WERI-Rb-1 (cell line): ENCODE measurements around the gene P2RY12.

Source experiments
- DNase-seq: peaks from one replicate; pipeline ENCODE4 v3.0.0-alpha.2; 2020
- H3K27ac ChIP-seq: fragments of 250-450 bp; sonication (Bioruptor Pico); 2 replicates; pipeline ENCODE4 v1.5.1; 2020; ENCODE audit warnings: mild to moderate bottlenecking, moderate library complexity
- H3K27me3 ChIP-seq: fragments of 250-450 bp; sonication (Bioruptor Pico); 2 replicates; pipeline ENCODE4 v1.5.1; 2021; ENCODE audit warnings: mild to moderate bottlenecking, low read depth, moderate library complexity; ENCODE audit not compliant: insufficient read depth, severe bottlenecking
- H3K36me3 ChIP-seq: fragments of 250-450 bp; sonication (Bioruptor Pico); 2 replicates; pipeline ENCODE4 v1.5.1; 2020; ENCODE audit warnings: mild to moderate bottlenecking, moderate library complexity
- H3K4me3 ChIP-seq: 2 replicates; pipeline ENCODE4 v1.5.1; 2011; ENCODE audit warnings: low read depth, mild to moderate bottlenecking, control low read depth, low read length
- H3K9me3 ChIP-seq: fragments of 250-450 bp; sonication (Bioruptor Pico); 2 replicates; pipeline ENCODE4 v1.5.1; 2021; ENCODE audit warnings: mild to moderate bottlenecking, moderate library complexity; ENCODE audit not compliant: severe bottlenecking
- TF ChIP-seq, protein P1 (sequence below): IDR thresholded peaks from 2 replicates; pipeline ENCODE4 v1.5.1; 2011; ENCODE audit warnings: low read depth, mild to moderate bottlenecking, control low read depth, inconsistent platforms, low read length

Gene P2RY12

DNA sequence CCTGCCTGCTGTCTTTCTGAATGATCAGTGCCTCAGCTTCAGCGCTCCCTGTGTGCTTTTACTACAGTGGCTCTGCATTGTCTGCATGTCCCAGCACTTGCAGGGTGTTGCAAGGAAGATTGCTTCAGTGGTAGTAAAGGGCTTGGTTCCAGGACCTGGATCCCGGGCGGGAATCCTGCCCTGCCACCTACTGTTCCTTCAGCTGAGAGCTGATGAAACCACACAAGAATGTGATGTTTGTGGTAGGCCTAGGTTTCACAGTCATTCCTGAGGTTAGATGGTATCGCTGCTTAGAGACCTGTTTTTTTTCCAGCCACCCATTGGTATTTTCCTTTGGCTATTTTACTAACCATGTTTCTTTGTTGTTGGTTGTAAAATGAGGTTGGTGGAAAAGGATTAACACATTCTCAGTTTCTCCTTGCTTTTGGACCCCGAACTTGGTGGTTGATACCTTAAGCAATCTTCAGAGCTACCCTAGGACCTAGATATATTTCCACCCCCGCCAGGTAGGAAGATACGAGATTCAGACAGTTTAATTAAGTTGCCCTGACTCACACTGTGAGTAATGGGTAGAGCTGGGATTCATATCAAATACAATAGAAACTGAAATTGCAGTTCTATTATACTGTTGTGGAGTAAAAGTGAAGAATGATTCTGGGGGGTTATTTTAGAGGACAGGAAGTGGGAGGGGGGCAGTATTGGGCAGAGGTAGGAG, 79.3 kb downstream of the P2RY12 start:
- no peak overlapping the region for H3K27ac ChIP-seq
- TF ChIP-seq, protein P1, sequence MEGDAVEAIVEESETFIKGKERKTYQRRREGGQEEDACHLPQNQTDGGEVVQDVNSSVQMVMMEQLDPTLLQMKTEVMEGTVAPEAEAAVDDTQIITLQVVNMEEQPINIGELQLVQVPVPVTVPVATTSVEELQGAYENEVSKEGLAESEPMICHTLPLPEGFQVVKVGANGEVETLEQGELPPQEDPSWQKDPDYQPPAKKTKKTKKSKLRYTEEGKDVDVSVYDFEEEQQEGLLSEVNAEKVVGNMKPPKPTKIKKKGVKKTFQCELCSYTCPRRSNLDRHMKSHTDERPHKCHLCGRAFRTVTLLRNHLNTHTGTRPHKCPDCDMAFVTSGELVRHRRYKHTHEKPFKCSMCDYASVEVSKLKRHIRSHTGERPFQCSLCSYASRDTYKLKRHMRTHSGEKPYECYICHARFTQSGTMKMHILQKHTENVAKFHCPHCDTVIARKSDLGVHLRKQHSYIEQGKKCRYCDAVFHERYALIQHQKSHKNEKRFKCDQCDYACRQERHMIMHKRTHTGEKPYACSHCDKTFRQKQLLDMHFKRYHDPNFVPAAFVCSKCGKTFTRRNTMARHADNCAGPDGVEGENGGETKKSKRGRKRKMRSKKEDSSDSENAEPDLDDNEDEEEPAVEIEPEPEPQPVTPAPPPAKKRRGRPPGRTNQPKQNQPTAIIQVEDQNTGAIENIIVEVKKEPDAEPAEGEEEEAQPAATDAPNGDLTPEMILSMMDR: no peak
- H3K36me3 ChIP-seq: no peaks in the 10 kb centered on the region
- H3K27me3 ChIP-seq: peaks cover 2% of the 10 kb centered on the region
- no peaks in the 10 kb centered on the region for H3K9me3 ChIP-seq
- DNase-seq: no peak
- H3K4me3 ChIP-seq: no peak overlapping the region

DNA sequence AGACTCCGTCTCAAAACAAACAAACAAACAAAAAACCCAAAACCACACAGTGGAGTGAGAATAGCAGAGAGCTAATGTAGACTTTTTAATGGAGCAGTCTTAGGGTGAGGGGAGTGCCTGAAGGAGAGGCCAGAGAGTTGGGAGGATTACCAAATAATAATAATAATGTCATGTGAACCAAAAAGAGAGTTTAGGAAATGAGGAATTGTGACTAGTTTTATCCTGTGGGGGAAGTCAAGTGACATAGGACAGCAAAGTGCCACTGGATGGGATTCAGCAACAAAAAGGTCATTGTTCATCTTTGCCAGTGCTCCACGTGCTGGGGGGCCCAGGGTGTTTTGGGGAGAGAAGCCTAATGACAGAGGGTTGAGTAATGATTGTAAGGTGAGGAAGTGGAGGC, 80.8 kb downstream of the P2RY12 start:
- TF ChIP-seq, protein P1: no peak
- H3K4me3 ChIP-seq: no peak overlapping the region
- H3K9me3 ChIP-seq: no peaks in the 10 kb centered on the region
- H3K36me3 ChIP-seq: no peaks in the 10 kb centered on the region
- DNase-seq: no peak
- H3K27ac ChIP-seq: no peak overlapping the region
- peaks cover 2% of the 10 kb centered on the region for H3K27me3 ChIP-seq

DNA sequence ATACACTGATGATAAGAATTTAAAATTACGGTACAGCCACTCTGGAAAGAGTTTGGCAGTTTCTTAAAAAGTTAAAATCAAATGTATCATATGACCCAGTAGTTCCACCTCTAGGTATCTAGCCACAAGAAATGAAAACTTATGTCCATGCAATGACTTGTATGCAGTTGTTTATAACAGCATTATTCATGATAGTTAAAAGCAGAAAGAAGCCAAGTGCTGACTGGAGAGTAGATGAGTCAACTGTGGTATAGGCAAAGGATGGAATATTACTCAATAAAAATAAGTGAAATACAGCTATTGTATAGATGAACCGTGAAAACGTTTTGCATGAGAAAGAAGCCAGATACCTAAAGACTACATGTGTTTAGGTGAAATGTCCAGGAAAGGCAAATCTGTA, 82.8 kb downstream of the P2RY12 start:
- H3K27ac ChIP-seq: no peak overlapping the region
- no peaks in the 10 kb centered on the region for H3K36me3 ChIP-seq
- H3K4me3 ChIP-seq: no peak overlapping the region
- DNase-seq: no peak
- TF ChIP-seq, protein P1: no peak
- H3K9me3 ChIP-seq: no peaks in the 10 kb centered on the region
- H3K27me3 ChIP-seq: peaks cover 2% of the 10 kb centered on the region

DNA sequence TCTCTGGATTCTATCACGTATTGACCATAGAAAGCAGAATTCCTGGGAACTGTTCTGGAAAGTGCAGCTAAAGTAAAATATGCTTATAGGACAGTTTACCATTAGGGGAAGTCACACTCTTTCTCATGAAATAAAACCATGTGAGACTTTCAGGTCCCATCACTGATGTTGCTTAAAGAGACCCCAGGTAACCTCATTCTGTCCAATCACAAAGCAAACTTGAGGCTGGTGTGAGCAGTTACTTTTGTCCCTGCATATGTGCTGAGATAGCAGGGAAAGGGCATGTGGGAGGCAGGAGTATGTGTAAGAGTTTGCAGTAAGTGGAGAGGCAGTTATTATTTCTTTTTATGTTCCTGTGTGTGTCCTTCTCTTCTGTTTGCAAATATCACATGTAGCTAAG, 84.0 kb downstream of the P2RY12 start:
- TF ChIP-seq, protein P1: no peak
- no peaks in the 10 kb centered on the region for H3K36me3 ChIP-seq
- H3K27ac ChIP-seq: no peak overlapping the region
- no peaks in the 10 kb centered on the region for H3K9me3 ChIP-seq
- H3K4me3 ChIP-seq: no peak overlapping the region
- DNase-seq: no peak
- peaks cover 2% of the 10 kb centered on the region for H3K27me3 ChIP-seq

DNA sequence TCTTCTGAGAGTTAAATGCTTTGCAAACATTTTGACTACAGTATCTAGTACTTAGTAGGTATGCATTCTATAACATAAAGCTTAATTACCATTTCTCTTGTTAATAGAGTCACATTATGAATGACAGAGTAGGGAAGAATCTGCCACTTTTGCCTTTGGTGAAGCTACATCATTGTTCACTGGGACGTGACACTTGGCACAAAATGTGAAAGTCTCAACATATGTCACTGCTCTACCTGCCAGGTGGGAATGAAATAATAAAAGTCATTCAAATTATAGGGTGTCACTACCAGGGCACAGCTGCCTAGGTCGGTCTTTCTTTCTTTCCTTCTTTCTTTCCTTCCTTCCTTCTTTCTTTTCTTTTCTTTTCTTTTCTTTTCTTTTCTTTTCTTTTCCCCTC, 85.5 kb downstream of the P2RY12 start:
- TF ChIP-seq, protein P1: no peak
- no peak overlapping the region for H3K4me3 ChIP-seq
- no peaks in the 10 kb centered on the region for H3K36me3 ChIP-seq
- no peak overlapping the region for H3K27ac ChIP-seq
- no peak for DNase-seq
- H3K9me3 ChIP-seq: no peaks in the 10 kb centered on the region
- peaks cover 2% of the 10 kb centered on the region for H3K27me3 ChIP-seq

DNA sequence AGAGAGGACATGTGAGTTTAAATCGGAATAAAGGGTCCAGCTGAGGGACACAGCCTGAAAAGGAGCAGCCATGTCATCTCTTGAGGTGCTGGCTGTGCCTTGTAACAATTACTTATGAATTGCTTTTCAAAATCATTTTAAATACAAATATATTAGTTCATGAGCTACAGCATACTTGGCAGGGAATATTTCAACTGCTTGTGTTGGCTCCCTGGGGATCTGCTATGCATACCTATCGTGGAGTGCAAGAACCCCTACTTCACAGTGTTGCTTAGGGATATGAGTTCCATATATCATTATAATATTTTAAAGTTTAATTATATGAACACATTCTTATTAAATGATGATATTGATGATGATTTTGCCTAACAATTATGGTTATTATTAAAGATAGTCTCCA, 87.1 kb downstream of the P2RY12 start:
- TF ChIP-seq, protein P1: no peak
- no peak overlapping the region for H3K4me3 ChIP-seq
- no peaks in the 10 kb centered on the region for H3K36me3 ChIP-seq
- H3K27ac ChIP-seq: no peak overlapping the region
- DNase-seq: no peak
- no peaks in the 10 kb centered on the region for H3K27me3 ChIP-seq
- H3K9me3 ChIP-seq: no peaks in the 10 kb centered on the region
